Endothelial cell of hepatic sinusoid (primary cell): ENCODE data around the gene DKK3.

Experiments used
- in situ Hi-C: cut with HindIII; loops from 2 replicates; pipeline ENCODE4 v1.10.0; 2017; ENCODE audit warnings: low sequenced_read_pairs

DKK3 gene

DNA sequence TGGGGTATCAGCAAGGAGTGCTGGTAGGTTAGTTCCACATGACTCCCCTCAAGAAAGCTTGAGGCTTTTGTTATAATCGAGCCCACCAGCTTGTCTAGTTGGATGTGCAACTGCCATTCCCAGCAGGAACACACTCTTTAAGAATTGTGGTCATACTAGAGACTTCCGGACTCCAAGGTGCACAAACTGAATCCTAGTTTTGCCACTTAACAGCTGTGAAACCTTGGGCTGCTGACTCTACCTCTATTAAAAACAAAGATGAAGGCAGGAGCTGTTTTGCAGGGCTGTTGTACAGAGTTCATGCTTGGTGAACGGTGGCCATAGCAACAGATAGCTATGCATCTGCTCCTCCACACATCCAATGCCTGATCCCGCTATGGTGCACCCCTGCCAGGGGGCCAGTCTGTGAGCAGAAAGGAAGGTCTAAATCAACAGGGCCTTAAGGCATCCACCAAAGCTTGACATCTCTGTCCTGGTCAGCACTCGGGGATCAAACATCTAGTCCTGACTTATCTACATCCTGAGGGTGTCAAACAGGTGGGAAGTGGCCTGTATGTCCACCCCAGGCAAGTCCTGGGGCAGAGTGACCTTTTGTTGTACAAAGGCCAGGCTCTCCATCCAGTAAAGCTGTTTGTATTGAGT, 36.4 kb downstream of the DKK3 start:
- in situ Hi-C loops: no loop called here

DNA sequence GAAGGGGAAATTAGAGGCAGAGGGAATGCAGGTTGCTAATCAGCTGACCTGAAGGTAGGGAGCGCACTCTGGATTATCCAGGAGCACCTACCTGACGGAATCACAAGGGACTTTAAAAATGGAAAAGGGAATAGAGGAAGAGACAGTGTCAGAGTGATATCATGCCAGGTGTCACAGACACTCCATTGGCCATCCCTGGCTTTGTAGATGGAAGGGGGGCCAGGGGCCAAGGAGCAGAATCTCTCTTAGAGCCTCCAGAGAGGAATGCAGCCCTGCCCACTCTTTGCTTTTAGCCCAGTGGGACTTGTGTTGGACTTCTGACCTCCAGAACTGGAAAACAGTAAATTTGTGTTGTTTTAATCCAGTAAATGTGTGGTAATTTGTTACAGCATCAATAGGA, 37.9 kb downstream of the DKK3 start:
- in situ Hi-C loops: no loop called here

DNA sequence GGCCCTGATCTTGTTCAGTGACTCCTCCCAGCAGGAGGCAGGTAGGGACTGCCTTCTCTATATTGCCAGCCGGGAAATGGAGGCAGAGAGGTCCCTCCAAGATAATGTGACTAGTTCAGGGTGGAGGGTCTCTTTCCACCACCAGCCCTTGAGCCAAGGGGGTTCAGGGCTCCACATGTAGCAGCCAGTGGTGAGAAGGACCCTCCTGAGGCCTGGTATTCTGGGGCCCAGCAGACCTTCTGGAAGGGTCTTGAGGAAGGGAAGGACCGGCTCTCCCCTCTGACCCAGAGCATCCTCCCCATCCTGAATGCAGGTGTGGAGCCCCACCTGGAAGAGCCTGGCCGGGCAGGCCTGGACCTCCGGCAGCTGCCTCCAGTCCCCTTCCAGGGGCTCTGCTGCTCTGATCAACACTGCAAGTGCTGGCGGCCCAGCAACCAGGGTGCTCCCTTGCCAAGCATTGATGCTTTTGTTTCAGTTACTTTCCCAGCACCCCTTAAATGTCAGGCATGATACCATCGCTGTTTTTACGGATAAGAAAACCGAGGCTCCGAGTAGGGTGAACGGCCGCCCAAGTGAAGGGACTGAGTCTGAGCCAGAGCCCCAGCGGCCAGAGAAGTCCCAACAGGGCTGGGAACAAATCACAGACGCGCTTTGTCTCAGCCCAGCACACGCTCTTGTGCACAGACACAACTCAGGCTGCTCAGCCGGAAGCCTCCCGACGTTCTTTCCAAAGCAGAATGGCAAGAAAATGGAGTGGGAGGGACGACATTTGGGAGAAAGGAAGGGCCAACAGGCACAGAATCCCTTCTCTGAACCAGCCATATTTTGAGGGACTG, 38.8 kb downstream of the DKK3 start:
- in situ Hi-C loops: no loop called here

DNA sequence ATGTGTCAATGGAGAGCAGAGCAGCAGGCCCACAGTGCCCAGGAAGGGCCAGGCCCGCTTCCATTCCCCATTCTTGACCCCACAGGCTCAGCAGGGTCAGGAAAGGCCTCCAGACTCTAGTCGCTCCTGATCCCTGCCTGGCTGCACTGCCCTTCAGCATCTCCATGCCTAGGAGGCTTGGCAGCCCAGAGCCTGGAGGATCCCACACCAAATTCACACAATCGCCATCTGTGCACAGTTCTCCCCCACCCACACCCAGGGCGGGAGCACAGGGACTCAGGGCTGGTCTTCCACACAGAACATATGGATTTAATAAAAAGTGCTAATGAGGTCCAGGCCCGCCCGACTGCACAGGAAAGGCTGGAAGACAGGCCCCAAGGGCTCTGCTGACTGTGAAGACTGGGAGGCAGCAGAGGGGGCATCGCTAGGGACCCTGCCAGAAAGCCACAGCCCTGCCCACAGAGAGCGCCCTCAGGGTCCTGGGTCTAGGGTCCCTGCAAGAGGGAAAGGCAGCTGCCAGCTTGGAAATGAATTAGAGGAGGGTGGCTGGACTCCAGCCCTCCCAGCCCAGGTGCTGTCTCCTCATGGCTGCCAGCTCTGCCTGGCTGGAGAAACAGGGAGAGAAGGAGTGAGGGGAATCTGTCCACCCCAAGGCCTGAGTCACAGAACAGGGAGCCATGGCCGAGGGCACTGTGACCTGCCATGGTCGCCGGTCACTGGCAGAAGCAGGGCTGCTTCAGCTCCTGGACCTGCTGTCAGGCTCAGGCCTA, 39.7 kb downstream of the DKK3 start:
- in situ Hi-C loops: no loop called here

DNA sequence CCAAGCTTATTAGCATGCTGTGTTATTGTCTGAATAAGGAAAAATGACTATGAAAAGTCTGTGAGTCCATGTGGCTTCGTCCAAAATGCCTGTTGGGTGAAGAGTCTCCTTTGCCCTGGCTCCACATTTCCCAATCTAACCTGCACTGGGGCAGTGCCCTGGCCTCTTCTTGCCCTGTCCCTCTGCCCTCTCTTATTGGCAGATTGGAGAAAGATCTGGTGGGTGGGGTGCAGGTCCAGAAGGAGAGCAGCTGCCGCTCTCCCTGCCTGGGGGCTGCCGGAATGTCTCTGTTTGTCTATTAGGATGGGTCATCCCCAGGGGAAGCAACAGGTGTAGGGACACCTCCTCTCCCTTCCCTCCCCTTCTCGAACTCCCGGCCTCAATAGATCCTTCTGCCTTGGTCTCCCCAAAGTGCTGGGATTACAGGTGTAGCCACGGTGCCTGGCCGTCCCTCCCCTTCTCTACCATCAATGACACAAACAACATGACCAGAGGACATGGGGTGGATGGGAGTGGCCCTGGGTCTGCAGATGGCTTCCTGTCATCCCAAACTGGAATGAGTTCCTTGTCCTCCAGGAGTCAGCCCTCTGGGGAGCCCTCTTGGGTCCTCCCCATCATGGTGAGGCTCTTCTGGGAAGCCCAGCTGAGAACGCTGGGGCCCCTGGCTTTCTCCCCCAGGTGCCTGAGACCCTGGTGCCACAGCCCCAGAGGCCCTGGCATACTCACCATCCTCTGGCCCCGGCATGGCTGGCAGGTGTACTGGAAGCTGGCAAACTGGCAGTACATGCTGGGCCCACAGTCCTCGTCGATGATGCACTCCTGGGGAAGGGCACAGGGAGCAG, 40.5 kb downstream of the DKK3 start:
- in situ Hi-C loops: no loop called here

DNA sequence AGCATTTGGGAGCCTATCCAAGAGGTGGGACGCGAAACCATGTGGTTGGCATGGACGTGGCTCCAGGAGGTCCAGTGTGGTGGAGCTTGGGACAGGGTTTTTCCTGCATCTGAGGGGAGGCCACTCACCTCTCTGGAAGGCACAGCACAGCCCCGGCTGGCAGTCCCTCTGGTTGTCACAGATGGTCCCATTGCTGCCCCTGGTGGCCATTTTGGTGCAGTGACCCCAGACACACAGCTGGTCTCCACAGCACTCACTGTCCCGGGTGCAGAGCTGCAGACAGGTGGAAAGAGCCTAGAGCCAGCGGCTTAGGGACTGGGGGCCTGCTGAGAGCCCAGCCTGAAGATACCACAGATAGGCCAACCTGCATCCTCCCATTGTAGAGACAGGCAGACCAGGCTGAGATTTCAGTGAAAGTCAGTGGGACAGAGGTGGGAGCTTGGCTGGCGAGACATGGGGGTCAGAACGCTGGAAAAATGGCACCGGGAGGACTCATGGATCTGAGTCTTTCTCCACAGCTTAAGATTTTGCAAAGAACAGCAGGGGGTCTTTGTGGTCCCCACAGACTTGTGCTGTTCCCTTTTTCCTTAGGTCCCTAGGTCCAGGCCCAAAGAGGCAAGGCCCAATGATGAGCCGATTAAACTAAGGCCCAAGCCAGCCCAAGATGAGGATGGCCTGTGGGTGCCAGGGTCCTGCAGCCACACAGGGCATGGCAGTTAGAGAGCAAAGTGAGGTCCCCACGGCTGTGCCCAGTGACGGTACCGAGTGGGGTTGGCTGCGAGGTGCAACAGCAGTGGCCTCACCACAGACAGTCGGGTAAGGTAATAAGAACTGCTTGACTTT, 41.4 kb downstream of the DKK3 start:
- in situ Hi-C loops: no loop called here

DNA sequence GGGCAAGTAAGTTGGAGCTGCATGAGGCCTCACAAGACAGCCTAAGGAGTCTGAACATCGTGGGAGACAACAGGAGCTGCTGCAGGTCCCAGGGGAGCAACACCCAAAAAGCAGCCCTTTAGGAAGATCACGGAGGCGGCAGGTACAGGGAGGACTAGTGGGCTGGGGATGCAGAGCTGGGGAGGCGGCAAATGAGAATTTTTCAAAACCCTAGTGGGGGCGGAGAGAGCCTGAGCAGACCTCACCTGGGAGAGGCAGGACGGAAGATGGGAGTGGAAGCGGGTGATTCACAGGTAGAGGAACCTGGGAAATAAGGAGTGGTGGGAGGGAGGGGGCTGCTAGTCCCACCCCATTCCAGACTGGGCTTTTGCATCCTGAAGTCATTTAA, 42.1 kb downstream of the DKK3 start:
- in situ Hi-C loops: no loop called here

DNA sequence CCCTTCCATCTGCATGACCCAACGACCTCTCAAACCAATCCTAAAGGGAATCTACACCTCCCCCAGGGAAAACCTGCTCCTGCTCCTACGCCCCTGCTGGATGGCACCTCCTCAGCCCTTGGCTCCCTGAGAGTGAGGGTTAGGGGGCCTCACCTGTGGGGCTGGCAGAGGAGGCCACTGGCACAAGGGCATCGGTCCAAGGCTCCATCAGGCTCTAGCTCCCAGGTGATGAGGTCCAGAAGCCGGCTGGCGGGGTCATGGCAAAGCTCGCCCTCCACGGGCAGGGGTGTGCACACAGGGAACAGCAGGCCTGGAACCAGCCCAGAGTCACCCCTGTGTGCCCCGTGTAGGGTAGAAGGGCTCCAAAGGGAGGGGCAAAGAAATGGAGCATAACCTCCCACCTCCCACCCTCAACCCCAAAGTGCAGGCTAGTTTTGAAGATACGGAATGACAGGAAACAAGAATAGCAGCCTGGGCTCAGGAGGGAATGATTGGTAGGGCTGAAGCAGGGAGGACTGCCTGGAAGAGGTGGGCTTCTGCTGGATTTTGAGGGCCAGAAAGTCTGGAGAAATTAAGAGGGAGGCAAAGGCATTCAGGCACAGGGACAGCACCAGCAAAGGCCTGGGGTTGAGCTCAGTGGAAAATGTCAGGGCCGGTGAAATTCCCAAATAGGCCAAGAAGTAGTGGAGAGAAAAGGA, 42.6 kb downstream of the DKK3 start:
- in situ Hi-C loops: no loop called here

DNA sequence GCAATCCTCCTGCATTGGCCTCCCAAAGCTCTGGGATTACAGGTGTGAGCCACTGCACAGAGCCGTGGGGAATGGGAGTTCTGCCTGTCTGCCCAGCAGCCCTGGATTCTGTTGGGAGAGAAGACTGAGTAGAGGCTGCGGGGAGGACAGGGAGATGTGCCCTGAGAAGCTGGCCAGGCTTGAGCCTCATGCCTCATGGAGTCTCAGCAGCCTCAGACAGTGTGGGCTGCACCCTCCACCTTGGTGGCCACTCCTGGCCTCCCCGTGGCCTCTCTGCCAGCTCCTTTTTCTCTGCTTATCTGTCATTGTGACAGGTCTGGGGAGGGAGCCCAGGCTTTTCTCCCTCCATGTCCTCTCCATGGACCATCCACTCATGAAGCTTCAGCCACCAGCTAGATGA, 43.2 kb downstream of the DKK3 start:
- in situ Hi-C loops: no loop called here

DNA sequence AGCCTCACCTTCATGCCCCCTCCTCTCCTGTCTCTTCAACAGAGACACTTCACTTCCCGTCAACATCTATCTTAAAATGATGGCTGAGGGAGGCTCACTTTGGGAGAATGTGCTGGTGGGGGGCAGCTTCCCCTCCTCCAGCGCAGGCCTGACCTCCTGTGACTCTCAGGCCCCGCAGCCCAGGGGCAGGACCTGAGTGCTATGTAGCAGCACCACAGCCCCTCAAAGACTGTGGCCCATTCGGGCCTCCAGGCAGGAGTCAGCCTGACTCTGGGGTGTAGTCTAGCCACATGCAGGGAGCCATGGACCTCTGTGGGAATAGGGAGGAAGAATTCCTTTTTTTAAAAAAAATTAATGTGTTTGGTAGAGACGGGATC, 43.7 kb downstream of the DKK3 start:
- in situ Hi-C loops: no loop called here

DNA sequence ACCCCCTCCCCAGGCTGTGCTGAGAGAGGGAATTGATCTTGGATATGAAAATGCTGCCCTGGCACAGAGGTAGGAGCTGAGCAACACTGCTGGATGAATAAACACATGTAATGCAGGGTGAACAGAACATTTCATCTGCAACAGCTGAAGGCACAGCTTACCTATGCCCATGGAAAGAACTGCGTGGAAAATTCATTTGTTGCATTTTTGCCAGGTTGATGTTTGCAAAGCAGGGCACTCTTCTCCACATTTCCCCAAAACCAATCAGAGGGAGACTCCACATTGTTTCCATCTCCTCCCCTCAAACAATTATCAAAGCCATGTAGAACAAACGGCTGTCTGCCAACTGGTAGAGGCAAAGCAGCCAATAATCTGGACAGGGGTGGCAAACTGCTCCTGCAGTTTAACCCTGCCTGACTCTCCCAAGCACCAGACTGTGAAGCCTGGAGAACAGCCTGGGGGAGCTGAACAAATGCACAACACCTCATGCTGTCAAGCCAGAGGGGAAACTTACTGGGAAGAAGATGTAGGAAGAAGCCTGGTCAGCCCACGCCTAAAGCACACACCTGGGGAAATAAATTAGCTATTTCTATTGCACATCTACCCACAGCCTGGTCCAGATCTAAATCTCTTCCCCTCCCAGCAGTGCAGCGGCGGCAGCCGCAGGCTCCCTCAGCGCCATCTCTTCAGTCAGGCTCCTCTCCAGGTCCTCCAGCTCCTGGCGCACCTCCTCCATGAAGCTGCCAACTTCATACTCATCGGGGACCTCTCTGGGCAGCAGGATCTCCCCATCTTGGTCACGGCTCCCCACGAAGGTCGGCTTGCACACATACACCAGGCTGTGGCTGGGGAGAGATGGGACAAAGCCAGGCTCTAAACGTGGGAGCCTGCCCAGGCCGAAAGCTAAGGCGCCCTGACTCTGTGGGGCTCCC, 44.3 kb downstream of the DKK3 start:
- in situ Hi-C loops: no loop called here

DNA sequence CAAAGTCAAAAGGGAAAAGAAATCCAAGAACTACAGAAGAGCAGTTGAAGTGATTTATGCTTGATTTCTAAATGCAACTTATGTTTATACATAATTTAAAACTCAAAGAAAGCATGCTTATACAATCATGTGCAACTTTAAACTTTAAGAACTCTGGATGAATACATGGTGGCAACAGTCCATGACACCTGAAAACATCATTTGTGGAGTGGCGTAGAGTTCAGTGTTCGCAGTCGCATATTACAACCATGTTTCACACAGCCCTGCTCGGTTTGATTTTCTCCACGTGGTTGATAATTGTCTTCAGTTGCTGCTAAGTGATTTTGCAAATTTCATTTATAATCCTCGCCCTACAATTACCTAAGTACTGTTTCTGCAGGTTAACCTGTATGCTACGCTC, 45.4 kb downstream of the DKK3 start:
- in situ Hi-C loops: no loop called here

DNA sequence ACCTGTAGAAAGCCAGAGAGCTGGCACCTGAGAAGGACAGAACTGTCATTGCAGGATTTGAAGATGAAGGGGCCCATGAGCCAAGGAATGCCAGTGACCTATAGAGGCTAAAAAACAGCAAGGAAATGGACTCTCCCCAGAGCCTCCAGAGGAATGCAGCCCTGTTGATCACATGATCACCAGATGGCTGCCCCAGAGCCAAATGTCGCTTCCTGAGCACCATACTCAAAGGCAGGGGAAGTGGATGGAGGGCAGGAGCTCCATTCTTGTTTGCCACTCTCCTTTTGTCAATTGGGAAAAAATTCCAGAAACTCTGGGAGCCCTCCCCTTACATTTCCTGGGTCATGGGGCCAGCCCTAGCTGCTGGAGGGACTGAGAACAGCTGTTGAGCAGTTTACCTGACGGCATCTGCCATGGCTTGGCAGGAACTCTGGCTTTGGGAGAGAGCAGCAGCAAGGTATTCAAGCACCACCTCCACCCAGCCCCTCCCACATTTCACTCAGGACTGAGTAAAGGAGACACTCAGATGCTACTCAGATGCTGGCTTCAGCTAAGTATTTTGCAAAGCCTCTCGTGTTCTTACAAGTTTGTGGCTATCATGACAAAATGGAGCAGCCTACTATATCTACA, 46.9 kb downstream of the DKK3 start:
- in situ Hi-C loops: no loop called here

DNA sequence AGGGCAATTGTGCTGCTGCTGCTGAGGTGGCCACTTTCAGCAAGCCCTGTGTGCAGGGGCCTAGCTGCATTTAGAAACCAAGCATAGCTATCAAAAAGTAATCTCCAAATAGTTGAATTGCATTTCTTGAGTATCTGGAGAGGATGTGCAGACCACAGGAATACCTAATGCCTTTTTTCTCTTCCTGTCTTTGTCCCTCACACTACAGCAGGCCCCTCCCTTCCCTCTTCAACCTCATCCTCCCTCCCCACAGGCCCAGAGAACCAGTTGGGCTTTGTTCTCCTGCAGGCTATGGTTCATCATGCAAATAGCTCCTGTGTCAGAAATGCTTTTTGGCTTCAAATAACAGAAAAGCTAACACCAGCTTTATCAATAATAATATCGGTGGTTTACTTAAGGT, 47.7 kb downstream of the DKK3 start:
- in situ Hi-C loops: no loop called here

DNA sequence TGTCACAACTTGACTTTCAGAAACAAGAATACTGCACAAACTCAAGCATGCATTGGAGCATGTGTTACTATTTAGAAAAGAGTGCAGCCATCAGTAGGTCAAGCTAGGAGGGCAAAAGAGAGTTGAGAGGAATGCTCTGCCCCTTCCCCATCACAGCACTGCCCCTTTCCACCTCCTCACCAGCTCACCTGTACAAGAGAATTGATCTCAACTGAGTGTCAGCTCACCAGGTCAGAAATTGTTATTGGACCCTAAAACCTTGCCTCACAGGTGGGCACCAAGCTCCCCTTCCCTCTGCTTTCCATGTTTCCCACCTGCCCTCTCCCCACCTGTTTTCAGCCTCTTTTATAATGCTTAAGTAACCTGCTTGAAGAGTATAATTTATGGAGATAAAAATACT, 48.8 kb downstream of the DKK3 start:
- in situ Hi-C loops: loop anchor here (5.0 kb wide), 1 partner anchor 48 kb away; the partner anchor contains the start of gene DKK3

DNA sequence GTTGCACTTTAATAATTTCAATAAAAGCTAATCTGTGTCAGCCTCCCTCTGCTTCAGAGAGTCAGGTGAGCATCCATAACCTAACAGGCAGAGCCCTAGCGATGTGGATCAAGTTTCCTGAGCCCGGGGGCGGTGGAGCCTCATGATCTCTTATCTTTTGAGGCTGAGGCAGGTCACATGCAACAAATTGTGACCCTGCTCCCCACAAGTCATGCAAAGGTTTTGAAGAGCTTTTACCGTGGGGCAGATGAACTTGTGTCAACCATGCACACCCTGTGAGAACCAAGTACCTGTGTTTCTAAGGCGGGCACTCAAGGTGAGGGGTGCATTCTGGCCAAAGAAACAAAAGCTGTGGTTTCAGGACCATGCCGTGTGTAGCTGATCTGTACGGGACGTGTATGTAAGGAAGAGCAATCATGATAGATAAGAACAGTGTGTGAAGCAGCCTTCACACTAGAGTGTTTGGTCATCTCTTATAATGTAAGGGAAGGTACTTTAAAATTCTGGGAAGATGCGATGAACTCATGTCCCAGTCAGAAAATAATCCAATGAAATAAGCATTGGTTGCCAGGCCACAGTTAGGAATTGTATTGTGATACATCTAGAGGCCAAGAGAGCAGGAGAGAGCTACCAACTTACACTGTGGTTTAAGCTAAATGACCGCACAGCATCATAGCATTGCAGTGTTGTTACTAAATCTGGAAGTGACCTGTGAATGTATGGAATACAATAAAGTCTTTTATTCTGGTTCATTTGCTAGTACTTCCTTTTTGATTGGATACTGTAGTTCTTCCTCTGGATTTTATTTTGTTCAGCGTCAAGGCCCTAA, 49.8 kb downstream of the DKK3 start:
- in situ Hi-C loops: loop anchor here (5.0 kb wide), 1 partner anchor 49 kb away; the partner anchor contains the start of gene DKK3

DNA sequence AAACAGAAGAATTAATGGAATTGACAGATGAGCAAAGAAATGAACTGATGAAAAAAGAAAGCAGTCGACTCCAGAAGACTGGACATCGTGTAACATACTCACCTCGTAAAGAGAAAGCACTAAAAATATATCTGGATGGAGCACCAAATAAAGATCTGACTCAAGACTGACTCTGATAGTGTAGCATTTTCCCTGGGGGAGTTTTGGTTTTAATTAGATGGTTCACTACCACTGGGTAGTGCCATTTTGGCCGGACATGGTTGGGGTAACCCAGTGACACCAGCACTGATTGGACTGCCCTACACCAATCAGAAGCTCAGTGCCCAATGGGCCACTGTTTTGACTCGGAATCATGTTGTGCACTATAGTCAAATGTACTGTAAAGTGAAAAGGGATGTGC, 52.4 kb downstream of the DKK3 start:
- in situ Hi-C loops: loop anchor here (5.0 kb wide), 1 partner anchor 51 kb away; the partner anchor contains the start of gene DKK3
